ENCODE results near the gene MYL9.
A peak's percentile ranks its signal among the peaks of the same experiment; 100 is the strongest.
"Not testable (repeated sequence)": the region's sequence is repeated elsewhere in the genome, so short reads cannot be mapped to it uniquely, and the experiment has no call there.

The MYL9 gene

GRCh38 chr20:36507746-36508145 is 33.6 kb upstream of the MYL9 start:
- H3K27ac ChIP-seq, result no peak overlapping the region
- TF ChIP-seq CTCF (IDR thresholded peaks at IDR 0.05), result no peak
- no peak for DNase-seq (ENCODE audit: low spot score)

GRCh38 chr20:36519012-36519719 is 22.2 kb upstream of the MYL9 start:
- DNase-seq (ENCODE audit: low spot score), result no peak
- no peak for TF ChIP-seq CTCF (IDR thresholded peaks at IDR 0.05)
- no peak overlapping the region for H3K27ac ChIP-seq
- no peak overlapping the region for H3K4me3 ChIP-seq

More at GRCh38 chr20:36507746-36508145, 33.6 kb upstream of the MYL9 start:
- H3K4me3 ChIP-seq, result no peak overlapping the region

- Histone ChIP-seq H3K4me3 (no peak overlapping the region), H3K27ac (no peak overlapping the region)
- TF ChIP-seq CTCF (IDR thresholded peaks at IDR 0.05), result no peak
- no peak for DNase-seq (ENCODE audit: low spot score)
Measured at GRCh38 chr20:36519944-36520343, 21.4 kb upstream of the MYL9 start.

- Histone ChIP-seq H3K27ac (no peak overlapping the region), H3K4me3 (no peak overlapping the region)
- TF ChIP-seq CTCF (IDR thresholded peaks at IDR 0.05), result no peak
- no peak for DNase-seq (ENCODE audit: low spot score)
Measured at GRCh38 chr20:36521526-36521925, 19.8 kb upstream of the MYL9 start.

- peak overlapping the region; percentile 24 to 61 for H3K27ac ChIP-seq
- H3K4me3 ChIP-seq; DNase-seq (ENCODE audit: low spot score): not testable (repeated sequence)
Measured at GRCh38 chr20:36522412-36522811, 18.9 kb upstream of the MYL9 start.

- no peak for DNase-seq (ENCODE audit: low spot score)
- Histone ChIP-seq H3K4me3 (no peak overlapping the region), H3K27ac (peak overlapping the region; percentile 24 to 61)
- no peak for TF ChIP-seq CTCF (IDR thresholded peaks at IDR 0.05)
Measured at GRCh38 chr20:36523341-36523740, 18.0 kb upstream of the MYL9 start.

GRCh38 chr20:36525620-36526365 is 15.5 kb upstream of the MYL9 start:
- peak overlapping the region in 1 of 2 donors; percentile 25 for H3K27ac ChIP-seq
- no peak for DNase-seq (ENCODE audit: low spot score)
- no peak for TF ChIP-seq CTCF (IDR thresholded peaks at IDR 0.05)
- H3K4me3 ChIP-seq, result no peak overlapping the region
